Natural killer cell (primary cell): Measurements from ENCODE around the gene KLHL2. TPM values are rescaled to one million over a fixed set of nuclear protein-coding genes. Genes with fewer than 3 reads are reported as not detected.
A peak's percentile ranks its signal among the peaks of the same experiment; 100 is the strongest.
"Not testable (repeated sequence)": the region's sequence is repeated elsewhere in the genome, so short reads cannot be mapped to it uniquely, and the experiment has no call there.

Source experiments
- ATAC-seq, 3 donors: fragments of 150-1000 bp in 2 of 3; fragments of 200-7000 bp in 1 of 3; cut with Tn5 transposase; 1 replicate in 1 of 3; 2 replicates in 2 of 3; pipeline ENCODE4 v1.10.0; 2021; ENCODE audit warnings: mild to moderate bottlenecking in 2 of 3, moderate library complexity in 2 of 3
- DNase-seq, 2 donors: peaks; one replicate each; pipeline versions ENCODE4 v3.0.0 to v3.0.0-alpha.2; 2013 to 2021; ENCODE audit warnings: mixed read lengths in 1 of 2
- H3K27ac ChIP-seq: one replicate; pipeline ENCODE4 v1.5.1; 2013; ENCODE audit warnings: mild to moderate bottlenecking, low read length
- H3K27me3 ChIP-seq: one replicate; pipeline ENCODE4 v1.6.1; 2013; ENCODE audit warnings: low read length; ENCODE audit not compliant: control insufficient read depth, insufficient read depth
- H3K36me3 ChIP-seq: one replicate; pipeline ENCODE4 v1.6.1; 2013; ENCODE audit warnings: low read length; ENCODE audit not compliant: control insufficient read depth, insufficient read depth
- H3K4me1 ChIP-seq: one replicate; pipeline ENCODE4 v1.6.1; 2013; ENCODE audit warnings: low read length; ENCODE audit not compliant: control insufficient read depth, insufficient read depth
- H3K4me3 ChIP-seq: one replicate; pipeline ENCODE4 v1.5.1; 2013; ENCODE audit warnings: low read length
- H3K9me3 ChIP-seq: one replicate; pipeline ENCODE4 v1.6.1; 2013; ENCODE audit warnings: low read length; ENCODE audit not compliant: control insufficient read depth, insufficient read depth
- H3K27ac Mint-ChIP-seq, 2 donors: one replicate each; pipeline ENCODE4 v1.8.0; 2022; ENCODE audit warnings: mild to moderate bottlenecking in 2 of 2, mixed read lengths in 2 of 2, moderate library complexity in 1 of 2
- H3K27me3 Mint-ChIP-seq, 2 donors: one replicate each; pipeline ENCODE4 v1.8.0; 2022; ENCODE audit warnings: low read depth in 2 of 2, mixed read lengths in 2 of 2
- H3K36me3 Mint-ChIP-seq: one replicate; pipeline ENCODE4 v1.8.0; 2022; ENCODE audit warnings: mixed read lengths
- H3K4me1 Mint-ChIP-seq, 2 donors: one replicate each; pipeline ENCODE4 v1.8.0; 2022; ENCODE audit warnings: mixed read lengths in 2 of 2
- H3K4me3 Mint-ChIP-seq: one replicate; pipeline ENCODE4 v1.8.0; 2022; ENCODE audit warnings: mild to moderate bottlenecking, moderate library complexity, mixed read lengths
- H3K9me3 Mint-ChIP-seq, 2 donors: one replicate each; pipeline ENCODE4 v1.8.0; 2022; ENCODE audit warnings: mixed read lengths in 2 of 2
- CTCF ChIP-seq: fragments of 200-600 bp; IDR thresholded peaks from one replicate; pipeline ENCODE4 v1.8.0; 2022; ENCODE audit warnings: antibody characterized with exemption
- WGBS: methylation state at CpG from one replicate; pipeline ENCODE4 v1.1.7; 2013; ENCODE audit warnings: missing lambda C conversion rate; ENCODE audit not compliant: insufficient coverage; 5-methylcytosine and 5-hydroxymethylcytosine counted together
- intact Hi-C: fragments of 100-400 bp; cut with micrococcal nuclease; formaldehyde crosslinking; loops from one replicate; pipeline ENCODE4 v1.14.2; 2022
- total RNA-seq, 4 donors: library from RNA; stranded (reverse); fragments of 120-200 nt in 1 of 4; gene quantifications; one replicate each; pipeline versions ENCODE4 v1.2.3 to v1.2.4, GENCODE V29; 2013 to 2022

The KLHL2 gene
- total RNA-seq, 3 donors from 2014 or later (not counting 1 experiment from before 2014, with no cell fraction given): 24.2 to 29.2 (median 25.2) TPM

DNA sequence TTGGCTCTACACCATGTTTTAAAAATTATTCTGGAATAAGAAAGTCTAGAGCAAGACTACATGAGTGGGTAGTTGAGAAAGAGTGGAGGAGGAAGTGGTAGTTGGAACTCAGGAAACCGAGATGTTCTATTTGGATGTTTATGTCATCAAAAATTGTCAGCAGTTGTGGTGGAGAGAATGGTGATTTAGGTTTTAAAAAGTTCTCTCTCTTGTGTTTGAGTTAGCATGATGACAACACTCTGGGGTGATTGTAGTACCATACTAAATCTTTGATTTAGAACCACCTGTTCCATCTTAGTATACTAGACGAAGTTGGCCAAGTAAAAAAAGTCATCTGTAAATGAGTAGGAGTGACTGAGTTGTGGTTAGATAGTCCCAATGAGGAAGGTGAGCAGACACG is 40.7 kb downstream of the KLHL2 start:
- ATAC-seq (no peak), DNase-seq (no peak)
- no peak overlapping the region for H3K4me3 ChIP-seq
- no peak for TF ChIP-seq CTCF
- 49% methylated on average over 3 of the region's 3 CpGs for WGBS
- no peaks in the 10 kb centered on the region for H3K36me3 ChIP-seq
- no peaks in the 10 kb centered on the region for H3K4me1 ChIP-seq
- peaks cover 0 to 5% of the 10 kb centered on the region in 2 donors for H3K4me1 Mint-ChIP-seq
- no peak overlapping the region for H3K4me3 Mint-ChIP-seq
- no peaks in the 10 kb centered on the region for H3K9me3 ChIP-seq
- H3K9me3 Mint-ChIP-seq: no peaks in the 10 kb centered on the region
- no peaks in the 10 kb centered on the region for H3K36me3 Mint-ChIP-seq
- H3K27ac Mint-ChIP-seq: no peak overlapping the region
- H3K27ac ChIP-seq: no peak overlapping the region
- no peaks in the 10 kb centered on the region for H3K27me3 Mint-ChIP-seq
- intact Hi-C loops: no loop called here
- no peaks in the 10 kb centered on the region for H3K27me3 ChIP-seq

DNA sequence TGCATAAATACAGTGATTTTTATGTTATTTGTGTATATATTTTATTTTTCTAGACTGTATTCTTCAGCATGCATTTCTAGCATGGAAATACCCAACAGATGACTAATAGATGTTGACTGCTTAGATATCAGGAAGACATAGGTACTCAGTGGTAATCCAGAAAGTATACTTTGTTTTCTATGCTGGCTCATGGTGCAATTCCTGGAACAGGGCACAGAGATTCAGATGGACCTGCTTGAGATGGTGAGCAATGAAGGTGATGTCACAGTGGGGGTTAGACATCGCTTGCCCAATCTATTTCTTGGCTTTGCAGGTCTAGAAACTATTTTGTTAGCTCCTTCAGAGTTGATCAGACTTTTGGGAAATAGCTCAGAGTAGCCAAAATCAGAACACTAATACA is 41.5 kb downstream of the KLHL2 start:
- H3K27me3 ChIP-seq, H3K27ac Mint-ChIP-seq, H3K36me3 ChIP-seq, H3K36me3 Mint-ChIP-seq, H3K27me3 Mint-ChIP-seq, H3K9me3 Mint-ChIP-seq, DNase-seq, H3K4me3 ChIP-seq, H3K4me3 Mint-ChIP-seq, intact Hi-C loops, H3K4me1 ChIP-seq, H3K9me3 ChIP-seq, ATAC-seq, H3K27ac ChIP-seq, H3K4me1 Mint-ChIP-seq: not testable (repeated sequence)
- WGBS: 100% methylated on average over 1 of the region's 1 CpG

- H3K36me3 Mint-ChIP-seq, H3K27me3 ChIP-seq, H3K4me3 ChIP-seq, ATAC-seq, intact Hi-C loops, H3K4me1 ChIP-seq, H3K4me3 Mint-ChIP-seq, H3K9me3 ChIP-seq, DNase-seq, H3K27me3 Mint-ChIP-seq, H3K36me3 ChIP-seq, H3K27ac ChIP-seq, H3K9me3 Mint-ChIP-seq: not testable (repeated sequence)
- WGBS: 97% methylated on average over 3 of the region's 3 CpGs
- peaks cover 26 to 43% of the 10 kb centered on the region in 2 donors for H3K4me1 Mint-ChIP-seq
- peak overlapping the region in 1 of 2 donors; percentile 72 for H3K27ac Mint-ChIP-seq
These were observed 47.4 kb downstream of the KLHL2 start for GRCh38 chr4:165254771-165255170.

DNA sequence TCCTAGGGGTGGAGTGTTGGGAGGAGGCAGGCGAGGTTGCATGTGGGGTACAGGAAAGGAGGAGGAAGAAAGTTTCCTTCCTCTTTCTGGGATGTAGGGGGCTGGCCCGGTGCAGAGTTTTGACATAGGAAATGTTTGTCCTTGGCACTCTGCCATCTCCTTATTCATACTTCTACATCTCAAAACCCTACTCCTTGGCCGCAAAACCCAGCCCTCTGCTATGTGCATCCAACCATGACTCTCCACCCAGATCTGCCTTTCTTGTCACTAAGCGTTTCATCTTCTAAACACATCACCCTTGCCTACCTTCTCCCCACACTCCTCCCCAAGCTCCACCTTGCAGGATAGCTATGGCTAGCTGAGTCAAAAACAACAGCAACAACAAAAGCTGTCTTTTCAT is 48.1 kb downstream of the KLHL2 start:
- ATAC-seq: peak; percentile 49 to 81 (median 64)
- DNase-seq: peak in 1 of 2 donors; percentile 82
- H3K27me3 ChIP-seq, H3K4me3 Mint-ChIP-seq, H3K27me3 Mint-ChIP-seq, intact Hi-C loops, H3K36me3 Mint-ChIP-seq, H3K36me3 ChIP-seq, H3K9me3 ChIP-seq, H3K9me3 Mint-ChIP-seq, H3K27ac ChIP-seq, H3K4me1 ChIP-seq, H3K4me3 ChIP-seq: not testable (repeated sequence)
- WGBS: 13% methylated on average over 2 of the region's 4 CpGs
- H3K4me1 Mint-ChIP-seq: peaks cover 28 to 44% of the 10 kb centered on the region in 2 donors
- H3K27ac Mint-ChIP-seq: peak overlapping the region in 1 of 2 donors; percentile 72

DNA sequence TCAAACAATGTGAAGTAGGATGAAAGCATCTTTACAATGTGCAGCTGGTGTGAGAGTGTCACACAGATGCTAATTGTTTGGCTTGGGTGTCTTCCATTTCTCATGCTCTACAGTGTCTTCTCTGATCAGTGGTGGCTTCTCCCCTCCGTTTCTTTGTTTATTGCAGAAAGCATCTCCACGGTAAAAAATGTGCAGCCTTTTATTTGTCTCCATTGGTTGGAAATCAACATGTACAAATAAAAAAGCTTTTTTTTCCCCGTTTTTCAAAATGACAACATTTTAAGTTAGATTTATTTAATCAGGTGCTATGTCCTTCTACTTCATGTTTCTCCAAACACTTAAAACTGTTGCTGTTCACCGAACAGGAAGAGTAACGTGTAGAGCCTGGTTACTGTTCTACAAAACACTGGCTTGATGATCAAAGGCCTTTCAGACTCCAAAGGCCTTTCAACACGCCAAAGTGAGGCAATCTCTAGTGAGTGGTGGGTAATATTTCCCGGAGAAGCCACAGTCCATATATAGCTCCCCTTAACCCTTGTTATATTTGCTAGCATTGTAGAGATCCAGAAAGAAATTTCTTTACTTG is 48.8 kb downstream of the KLHL2 start:
- ATAC-seq, intact Hi-C loops: not testable (repeated sequence)
- 72% methylated on average over 2 of the region's 7 CpGs for WGBS

DNA sequence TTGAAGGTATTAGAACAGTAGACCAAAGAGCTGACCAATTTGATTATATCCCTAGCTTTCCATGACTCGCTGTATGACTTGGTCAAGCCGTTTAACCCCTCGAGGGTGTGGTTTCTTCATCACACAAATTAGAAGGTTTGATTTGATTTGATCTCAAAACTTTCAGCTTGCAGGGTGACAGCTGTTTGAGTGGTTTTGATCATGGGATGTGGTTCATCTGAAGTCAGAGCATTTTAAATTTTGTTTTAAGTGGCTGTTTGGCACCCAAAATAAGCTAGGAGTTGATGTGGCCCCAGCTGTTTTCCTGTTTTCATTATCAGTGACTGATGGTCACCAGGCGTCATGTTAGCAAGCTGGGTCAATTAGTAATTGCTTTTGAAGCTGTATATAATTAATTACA is 52.4 kb downstream of the KLHL2 start:
- H3K27me3 ChIP-seq, H3K27me3 Mint-ChIP-seq, H3K4me3 ChIP-seq, H3K4me3 Mint-ChIP-seq, H3K4me1 ChIP-seq, H3K9me3 Mint-ChIP-seq, intact Hi-C loops, ATAC-seq, H3K36me3 Mint-ChIP-seq, H3K36me3 ChIP-seq, H3K9me3 ChIP-seq, H3K27ac ChIP-seq: not testable (repeated sequence)
- Mint-ChIP-seq H3K4me1 (peaks cover 24 to 40% of the 10 kb centered on the region in 2 donors), H3K27ac (peak overlapping the region in 1 of 2 donors; percentile 14)
- no CpG with 5 or more reads among the region's 4 CpGs for WGBS
- peak in 1 of 2 donors; percentile 30 for DNase-seq

More for the DNA sequence above, 48.8 kb downstream of the KLHL2 start:
- not testable (repeated sequence) for H3K27me3 ChIP-seq, H3K36me3 ChIP-seq, H3K9me3 Mint-ChIP-seq, H3K4me1 ChIP-seq, H3K27me3 Mint-ChIP-seq, H3K9me3 ChIP-seq, H3K4me3 ChIP-seq, H3K27ac ChIP-seq, H3K36me3 Mint-ChIP-seq
- H3K4me3 Mint-ChIP-seq: peak overlapping the region; percentile 35
- DNase-seq: peak in 1 of 2 donors; percentile 47
- peak overlapping the region; percentile 48 to 72 for H3K27ac Mint-ChIP-seq
- H3K4me1 Mint-ChIP-seq: peaks cover 28 to 44% of the 10 kb centered on the region in 2 donors

- H3K4me3 ChIP-seq, H3K4me1 ChIP-seq, H3K36me3 Mint-ChIP-seq, H3K4me3 Mint-ChIP-seq, H3K27ac Mint-ChIP-seq, H3K27me3 Mint-ChIP-seq, ATAC-seq, H3K9me3 Mint-ChIP-seq, H3K27ac ChIP-seq, H3K27me3 ChIP-seq, H3K36me3 ChIP-seq, H3K9me3 ChIP-seq, DNase-seq, intact Hi-C loops: not testable (repeated sequence)
- no CpG with 5 or more reads among the region's 3 CpGs for WGBS
- peaks cover 7 to 24% of the 10 kb centered on the region in 2 donors for H3K4me1 Mint-ChIP-seq
These were observed 54.9 kb downstream of the KLHL2 start for GRCh38 chr4:165262306-165262705.
